HG03460 (cell line): ENCODE measurements around the gene REN.

ENCODE experiments used
- ATAC-seq: cut with Tn5 transposase; IDR thresholded peaks from one replicate; pipeline ENCODE4 v1.9.1; 2021; ENCODE audit not compliant: unreplicated experiment

The REN gene

GRCh38 chr1:204154568-204155255 is 11.4 kb downstream of the REN start:
- ATAC-seq: no peak

- ATAC-seq: no peak
Measured at GRCh38 chr1:204153667-204154066, 12.5 kb downstream of the REN start.

DNA sequence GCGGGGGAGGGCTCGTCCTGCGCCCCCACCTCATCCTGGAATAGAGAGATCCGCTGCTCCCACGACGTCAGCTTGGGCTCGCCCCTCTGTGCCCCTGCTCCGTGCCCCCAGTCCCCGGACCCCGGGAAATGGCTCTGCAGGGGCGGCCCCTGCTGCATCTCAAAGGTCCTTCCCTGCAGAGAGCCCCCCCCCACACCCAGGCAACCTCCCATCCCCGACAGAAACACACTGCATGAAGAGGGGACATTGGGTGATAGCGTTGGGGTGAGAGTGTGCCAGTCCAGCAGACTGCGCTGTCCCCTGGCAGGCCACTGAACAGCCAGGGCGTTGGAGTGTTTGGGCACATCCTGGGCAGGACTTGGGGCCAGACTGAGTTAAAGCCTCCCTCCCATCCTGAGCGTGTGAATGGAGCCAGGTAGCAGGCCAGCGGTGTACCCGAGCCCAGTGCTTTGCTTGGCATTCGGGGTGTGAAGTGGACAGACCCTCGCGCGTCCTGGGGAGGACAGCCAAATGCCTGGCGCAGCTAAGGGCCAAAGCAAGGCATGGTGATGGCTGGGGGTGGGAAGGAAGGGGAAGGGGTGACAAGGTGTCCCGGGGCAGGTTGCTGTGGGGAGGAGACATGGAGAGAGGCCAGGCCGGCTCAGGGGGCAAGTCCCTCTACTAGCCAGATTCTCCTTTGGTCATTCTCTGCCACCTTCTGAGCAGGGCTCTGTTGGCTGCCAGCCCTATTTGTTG is 13.7 kb downstream of the REN start:
- no peak for ATAC-seq

GRCh38 chr1:204151552-204152309 is 14.4 kb downstream of the REN start, which contains the start of gene ETNK2:
TSS of gene ETNK2 (minus strand) at chr1:204152044. CDS start at chr1:204151852, 192 bp downstream.
- ATAC-seq: no peak

- no peak for ATAC-seq
Measured at GRCh38 chr1:204150702-204151551, 15.2 kb downstream of the REN start.

GRCh38 chr1:204149635-204150565 is 16.2 kb downstream of the REN start:
- ATAC-seq: no peak

DNA sequence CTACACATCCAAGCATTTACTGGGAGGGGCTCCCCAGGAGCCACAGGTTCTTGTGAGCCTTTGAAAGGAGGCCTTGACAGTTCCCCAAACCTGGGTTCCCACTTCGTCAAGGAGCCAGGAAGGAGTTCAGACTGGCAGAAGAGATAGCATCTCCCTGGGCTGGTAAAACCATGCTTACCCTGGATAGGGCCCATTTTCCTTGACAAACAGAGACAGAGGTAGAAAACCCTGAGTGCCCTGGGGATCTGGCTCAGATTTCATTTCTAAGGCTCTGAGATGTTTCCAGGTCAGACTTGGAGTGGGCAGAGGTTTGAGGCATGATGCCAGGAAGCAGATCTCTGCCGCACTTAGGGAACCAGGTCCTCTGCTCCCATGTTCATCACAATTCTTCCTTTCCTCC is 17.0 kb downstream of the REN start:
- no peak for ATAC-seq

DNA sequence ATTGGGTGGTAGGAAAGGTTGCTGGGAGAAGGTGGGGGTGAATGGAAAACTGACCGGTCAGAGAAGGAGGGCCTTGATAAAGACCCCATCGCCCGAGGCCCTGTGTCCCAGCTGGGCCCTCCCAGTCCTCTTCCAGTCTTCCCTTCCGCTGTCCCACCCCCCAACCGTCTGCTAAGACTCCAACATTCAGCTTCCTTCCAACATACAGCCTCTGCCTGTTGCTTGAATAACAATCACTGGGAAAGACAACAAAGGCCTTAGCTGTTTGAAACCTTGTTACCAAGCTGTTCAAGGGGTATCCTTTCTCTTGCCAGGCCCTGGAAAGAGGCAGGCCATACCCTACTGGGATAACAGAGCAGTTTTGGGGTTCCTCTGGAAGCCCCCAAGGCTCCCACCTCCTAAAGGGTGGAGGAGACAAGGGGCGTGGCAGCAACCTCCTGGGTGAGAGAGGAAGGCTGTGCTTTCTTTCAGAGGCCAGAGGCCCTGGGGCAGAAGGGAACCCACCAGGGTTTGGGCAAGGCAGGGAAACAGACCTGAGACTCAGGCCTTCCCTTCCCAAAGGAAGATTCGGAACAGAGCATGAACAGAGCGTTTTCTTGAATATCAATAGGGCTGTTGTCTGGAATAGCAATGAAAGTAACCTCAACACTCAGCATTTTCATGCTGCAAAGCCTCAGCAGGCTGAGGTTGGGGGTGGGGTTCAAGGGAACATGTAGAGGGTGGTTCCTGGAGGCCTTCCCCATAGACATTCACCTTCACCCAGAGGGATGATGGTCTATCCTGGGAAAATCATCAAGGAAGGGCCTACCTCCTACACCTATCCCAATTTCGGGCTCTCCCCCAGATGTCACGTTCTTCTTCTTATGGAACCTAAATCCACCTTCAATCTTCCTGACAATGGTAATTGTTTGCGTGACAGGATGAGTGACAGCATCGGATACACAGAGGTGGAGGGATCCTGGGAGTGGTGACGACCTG is 18.4 kb downstream of the REN start:
- ATAC-seq: no peak

- ATAC-seq: no peak
Measured at GRCh38 chr1:204146965-204147364, 19.2 kb downstream of the REN start.

DNA sequence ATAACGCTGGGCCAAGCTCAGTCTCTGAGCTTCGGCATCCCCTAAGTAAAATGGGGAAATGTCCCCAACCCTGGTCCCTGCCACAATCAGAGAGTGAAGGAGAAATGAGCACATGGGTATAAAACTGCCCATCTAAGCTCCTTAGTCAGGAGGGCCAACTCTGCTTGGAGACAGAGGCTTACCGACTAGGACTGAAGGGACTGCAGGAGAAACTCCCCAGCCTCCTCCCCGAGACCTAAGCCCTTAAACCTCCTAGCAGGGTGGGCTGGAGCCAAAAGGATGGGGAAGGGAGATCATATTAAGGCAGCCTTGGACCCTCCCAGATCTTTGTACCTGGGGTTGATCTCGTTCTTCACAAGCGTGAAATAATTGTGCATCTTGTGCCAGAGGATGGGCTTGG is 19.8 kb downstream of the REN start:
- no peak for ATAC-seq

DNA sequence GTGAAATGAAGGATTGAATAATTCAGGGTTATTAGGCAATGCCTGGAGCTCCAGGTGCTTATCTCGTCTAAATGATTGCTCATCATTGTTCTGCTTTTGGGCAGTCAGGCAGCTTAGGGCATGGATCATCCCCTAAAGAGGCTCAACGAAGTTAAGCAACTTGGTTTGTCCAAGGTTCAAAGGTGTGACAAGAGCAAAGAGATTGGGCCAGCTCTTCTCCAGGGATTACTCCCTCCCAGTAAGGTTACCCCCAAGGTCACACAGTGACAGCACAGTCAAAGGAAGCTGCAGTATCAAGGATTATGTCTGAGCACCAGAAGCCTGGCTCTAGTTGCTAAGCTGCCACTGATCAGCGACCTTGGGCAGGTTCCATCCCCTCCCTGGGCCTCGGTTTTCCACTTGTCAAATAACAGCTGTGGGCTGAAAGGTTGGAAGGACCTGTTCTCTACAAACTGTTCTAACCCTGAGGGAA is 21.1 kb downstream of the REN start:
- no peak for ATAC-seq

GRCh38 chr1:204143276-204144041 is 22.7 kb downstream of the REN start:
- no peak for ATAC-seq

GRCh38 chr1:204142032-204142974 is 23.8 kb downstream of the REN start:
- ATAC-seq: no peak

GRCh38 chr1:204141131-204141530 is 25.0 kb downstream of the REN start:
- ATAC-seq: no peak

DNA sequence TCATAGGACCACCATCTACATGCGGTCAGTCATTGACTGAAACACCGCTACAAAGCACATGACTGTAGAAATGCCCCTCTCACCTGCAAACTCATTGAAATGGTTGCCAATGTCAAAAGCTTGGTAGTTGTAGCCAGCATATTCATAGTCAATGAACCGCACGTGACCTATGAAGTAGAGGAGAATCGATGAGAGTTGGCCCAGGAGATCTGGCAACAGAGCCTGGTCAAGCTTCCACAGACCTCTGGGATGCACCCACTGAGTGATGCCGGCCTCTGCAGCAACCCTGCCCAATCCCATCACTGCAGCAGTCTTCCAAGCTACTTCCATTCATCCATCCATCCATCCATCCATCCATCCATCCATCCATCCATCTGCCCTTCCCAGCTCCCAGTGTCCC is 26.2 kb downstream of the REN start:
- ATAC-seq: no peak

- ATAC-seq: no peak
Measured at GRCh38 chr1:204139088-204139487, 27.0 kb downstream of the REN start.

DNA sequence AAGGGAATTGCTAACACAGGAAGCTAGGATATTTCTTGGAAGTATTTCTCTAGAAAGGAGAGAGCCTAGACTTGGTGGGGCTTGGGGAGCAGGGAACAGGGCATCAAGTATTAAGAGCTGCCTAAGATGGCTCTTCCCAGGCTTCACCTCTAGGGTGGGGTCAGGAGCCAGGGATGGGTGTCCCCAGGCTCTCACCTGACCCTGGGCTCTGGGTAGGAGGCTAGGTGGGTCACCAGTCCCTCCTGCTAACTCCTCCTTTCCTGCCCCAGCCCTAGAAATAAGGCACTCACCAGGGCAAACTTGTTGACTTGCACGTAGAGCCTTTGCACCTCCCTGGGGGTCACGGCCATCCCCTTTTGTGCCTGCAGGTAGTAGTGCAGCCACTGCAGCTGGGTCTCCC is 29.3 kb downstream of the REN start:
- no peak for ATAC-seq
